GM12878 (cell line): ENCODE results near the gene PNLDC1. TPM values are rescaled to one million over a fixed set of nuclear protein-coding genes. Genes with fewer than 3 reads are reported as not detected.
"Not testable (repeated sequence)": the region's sequence is repeated elsewhere in the genome, so short reads cannot be mapped to it uniquely, and the experiment has no call there.

Experiments
- ATAC-seq: fragments of 200-7000 bp; cut with Tn5 transposase; 3 replicates; pipeline ENCODE4 v1.9.1; 2020; ENCODE audit warnings: mild to moderate bottlenecking, moderate library complexity
- BruUV-seq: library from RNA; stranded (reverse); fragments of 400-500 nt; replicated peaks from 2 replicates; lab custom pipeline; 2021; lab: Mats Ljungman, UMichigan
- CTCF ChIA-PET: fragments of 300-600 bp; sonication (Branson Sonifier 250); formaldehyde crosslinking; extraction: SDS; loops from one replicate; lab custom pipeline; 2021; ENCODE audit warnings: inconsistent platforms; lab: Yijun Ruan, JAX
- POLR2A ChIA-PET: fragments of 350-600 bp; formaldehyde crosslinking; extraction: SDS; loops from one replicate; lab custom pipeline; 2021; ENCODE audit warnings: inconsistent platforms; lab: Charles Lee
- RAD21 ChIA-PET: fragments of 300-600 bp; sonication (Branson Sonifier 250); formaldehyde crosslinking; loops from one replicate; lab custom pipeline; 2023; ENCODE audit warnings: antibody characterized with exemption; ENCODE audit not compliant: unreplicated experiment; lab: Charles Lee
- SMC1A ChIA-PET: fragments of 300-600 bp; sonication (Branson Sonifier 250); formaldehyde crosslinking; loops from one replicate; lab custom pipeline; 2023; ENCODE audit not compliant: unreplicated experiment, uncharacterized antibody; lab: Charles Lee
- DNase-seq: peaks from one replicate; pipeline ENCODE4 v3.0.0-alpha.2; 2011; ENCODE audit warnings: low read depth, low spot score
- FAIRE-seq: peaks from 3 replicates; lab custom pipeline; 2011; peaks lifted over from hg19 to GRCh38; lab: Jason Lieb, UNC
- H2AFZ ChIP-seq: 2 replicates; pipeline ENCODE4 v1.6.0; 2011; ENCODE audit warnings: low read depth, low read length, control low read depth; ENCODE audit not compliant: control insufficient read depth
- H3K27ac ChIP-seq: 2 replicates; pipeline ENCODE4 v1.5.1; 2011; ENCODE audit warnings: control low read depth; ENCODE audit not compliant: control insufficient read depth, insufficient read depth
- H3K27me3 ChIP-seq, 2 experiments: replicated peaks in 1 of 2; 2 replicates each; pipeline versions ENCODE4 v1.6.0 to v1.6.1; 2011; ENCODE audit warnings: low read length in 1 of 2; ENCODE audit not compliant: control insufficient read depth in 2 of 2, insufficient read depth in 2 of 2
- H3K36me3 ChIP-seq, 2 experiments: 2 replicates each; pipeline ENCODE4 v1.5.1; 2011; ENCODE audit warnings: low read length in 1 of 2; ENCODE audit not compliant: control insufficient read depth in 2 of 2, insufficient read depth in 2 of 2
- H3K4me1 ChIP-seq: 2 replicates; pipeline ENCODE4 v1.6.1; 2011; ENCODE audit warnings: mild to moderate bottlenecking, low read length, moderate library complexity, mixed read lengths; ENCODE audit not compliant: control insufficient read depth, insufficient read depth
- H3K4me2 ChIP-seq: 2 replicates; pipeline ENCODE4 v1.6.0; 2011; ENCODE audit warnings: control low read depth; ENCODE audit not compliant: control insufficient read depth, insufficient read depth
- H3K4me3 ChIP-seq: fragments of 200-600 bp; sonication (generic); 2 replicates; pipeline ENCODE4 v1.5.1; 2016
- H3K79me2 ChIP-seq: 2 replicates; pipeline ENCODE4 v1.6.0; 2011; ENCODE audit warnings: low read length; ENCODE audit not compliant: control insufficient read depth, insufficient read depth
- H3K9ac ChIP-seq: 2 replicates; pipeline ENCODE4 v1.8.0; 2011; ENCODE audit warnings: low read length, control low read depth, mixed read lengths; ENCODE audit not compliant: control insufficient read depth, insufficient read depth
- H3K9me3 ChIP-seq: replicated peaks from 3 replicates; pipeline ENCODE4 v1.5.1; 2011; ENCODE audit warnings: mild to moderate bottlenecking, low read length; ENCODE audit not compliant: control insufficient read depth, insufficient read depth
- H4K20me1 ChIP-seq: 2 replicates; pipeline ENCODE4 v1.6.0; 2011; ENCODE audit not compliant: control insufficient read depth, insufficient read depth
- POLR2AphosphoS2 ChIP-seq: IDR thresholded peaks from 2 replicates; pipeline ENCODE4 v1.6.1; 2011; ENCODE audit warnings: low read depth, mild to moderate bottlenecking, low read length, improper control_type of control experiment, moderate library complexity
- WGBS: methylation state at CpG from one replicate; pipeline ENCODE4 v1.1.6; 2016; ENCODE audit warnings: low lambda C conversion rate; ENCODE audit not compliant: insufficient replicate concordance, insufficient coverage; ENCODE audit errors: missing lambda C conversion rate; 5-methylcytosine and 5-hydroxymethylcytosine counted together
- in situ Hi-C: fragments of 300-500 bp; cut with MboI; formaldehyde crosslinking; loops from 9 replicates; pipeline ENCODE4 v1.14.3; 2018; ENCODE audit warnings: mixed read lengths
- intact Hi-C: fragments of 100-400 bp; cut with micrococcal nuclease; formaldehyde crosslinking; loops from one replicate; pipeline ENCODE4 v1.14.2; 2022; ENCODE audit not compliant: unreplicated experiment
- polyA plus RNA-seq, 11 experiments: library from polyadenylated mRNA; depleted of rRNA in 4 of 11; unstranded in 6 of 11; stranded (reverse) in 5 of 11; fragments of >200 nt; fragmentation: Nextera tagmentation in 4 of 11; fragmentation: Illumina TruSeq in 1 of 11; extraction: Ambion mirVana in 4 of 11; extraction: Trizol in 1 of 11; gene quantifications; 1 replicate in 1 of 11; 2 replicates in 10 of 11; pipeline versions ENCODE4 v1.2.1 to v1.2.3, GENCODE V29; 2011 to 2016; ENCODE audit warnings: inconsistent platforms in 2 of 11, missing spikeins in 2 of 11, low read depth in 1 of 11
- total RNA-seq, 4 experiments: library from RNA; depleted of rRNA in 3 of 4; stranded (reverse); fragments of >200 nt in 3 of 4; fragmentation: Illumina TruSeq in 1 of 4; extraction: Trizol in 1 of 4; gene quantifications; 2 replicates each; pipeline versions ENCODE4 v1.2.1 to v1.2.3, GENCODE V29; 2013 to 2021

Gene PNLDC1
- total and polyA plus RNA-seq, 10 of the 15 experiments (the other 5 are each of a cell fraction or from before 2014, with no cell fraction given): 0.06 to 0.25 (median 0.09) TPM; not detected in 2

DNA sequence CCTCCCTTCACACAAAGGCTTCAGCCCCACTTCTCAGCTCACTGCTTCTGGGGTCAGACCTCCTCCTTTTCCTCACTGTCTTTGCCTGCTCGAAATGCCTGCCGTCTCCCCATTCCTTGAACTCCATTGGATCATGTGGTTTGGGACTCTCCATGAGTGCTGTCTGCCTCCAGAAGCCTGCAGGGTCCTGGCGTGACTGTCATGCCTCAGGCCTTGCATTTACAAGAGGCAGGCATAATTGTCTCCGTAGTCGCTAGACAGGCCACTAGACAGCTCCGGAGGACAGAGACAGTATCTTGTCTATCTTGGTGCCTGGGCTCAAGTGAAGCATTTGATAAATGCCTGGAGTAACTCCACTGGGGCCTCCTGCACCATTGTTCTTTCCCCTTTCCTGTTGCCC is 15.3 kb downstream of the PNLDC1 start:
- Histone ChIP-seq H2AFZ (no peak overlapping the region), H3K36me3 (no peaks in the 10 kb centered on the region)
- in situ Hi-C loops: no loop called here
- CTCF ChIA-PET: no interaction called here
- BruUV-seq: no TSS peak
- POLR2A ChIA-PET: no interaction called here
- FAIRE-seq: no peak
- SMC1A ChIA-PET: no interaction called here
- RAD21 ChIA-PET: no interaction called here
- TF ChIP-seq POLR2AphosphoS2: no peak
- TF ChIP-seq, all 136 proteins: peak for 0
- H3K4me1 ChIP-seq: no peaks in the 10 kb centered on the region
- H3K79me2 ChIP-seq: no peaks in the 10 kb centered on the region
- H3K27ac ChIP-seq: no peak overlapping the region
- no peak overlapping the region for H3K4me2 ChIP-seq
- no peak for ATAC-seq
- no peaks in the 10 kb centered on the region for H4K20me1 ChIP-seq
- 93% methylated on average over 6 of the region's 6 CpGs for WGBS
- intact Hi-C loops: no loop called here
- H3K4me3 ChIP-seq: no peak overlapping the region
- no peaks in the 10 kb centered on the region for H3K27me3 ChIP-seq
- DNase-seq: no peak
- H3K9ac ChIP-seq: no peak overlapping the region
- no peaks in the 10 kb centered on the region for H3K9me3 ChIP-seq

DNA sequence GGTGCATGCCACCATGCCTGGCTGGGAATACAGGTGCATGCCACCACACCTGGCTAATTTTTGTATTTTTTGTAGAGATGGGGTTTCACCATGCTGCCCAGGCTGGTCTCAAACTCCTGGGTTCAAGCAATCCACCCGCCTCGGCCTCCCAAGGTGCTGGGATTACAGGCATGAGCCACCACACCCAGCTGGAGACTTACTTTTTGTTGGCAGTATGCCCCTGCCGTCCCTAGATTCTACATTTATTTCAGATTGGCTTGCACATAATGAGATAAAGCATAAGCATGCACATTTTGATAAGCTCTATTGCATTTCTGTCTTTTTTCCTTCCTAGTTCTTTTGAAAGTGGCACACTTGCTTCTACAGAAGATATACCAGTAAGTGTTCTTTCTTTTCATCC is 16.7 kb downstream of the PNLDC1 start:
- WGBS: 61% methylated on average over 3 of the region's 3 CpGs
- H3K4me3 ChIP-seq, H3K27me3 ChIP-seq, H3K36me3 ChIP-seq, H3K9ac ChIP-seq, ATAC-seq, intact Hi-C loops, in situ Hi-C loops, FAIRE-seq, H2AFZ ChIP-seq, SMC1A ChIA-PET, H4K20me1 ChIP-seq, CTCF ChIA-PET, POLR2A ChIA-PET, H3K4me2 ChIP-seq, H3K4me1 ChIP-seq, BruUV-seq, H3K79me2 ChIP-seq, H3K9me3 ChIP-seq, H3K27ac ChIP-seq, DNase-seq: not testable (repeated sequence)
- RAD21 ChIA-PET: interaction anchor here (0.7 kb wide), 1 partner anchor 279 kb away, joined by 4 read pairs; no protein-coding TSS in a partner anchor
